Adipocyte (in vitro differentiated cells): ENCODE measurements around the gene TXNDC15.

ENCODE experiments used
- DNase-seq: peaks from one replicate; pipeline ENCODE4 v3.0.0-alpha.2; 2015; ENCODE audit warnings: low read depth
- H3K27me3 ChIP-seq: replicated peaks from 2 replicates; pipeline ENCODE4 v1.7.0; 2013; ENCODE audit warnings: mild to moderate bottlenecking, low read length, moderate library complexity; ENCODE audit not compliant: control insufficient read depth, insufficient read depth
- H3K36me3 ChIP-seq: 2 replicates; pipeline ENCODE4 v1.7.0; 2013; ENCODE audit warnings: low read length, mild to moderate bottlenecking, moderate library complexity; ENCODE audit not compliant: control insufficient read depth, insufficient read depth, severe bottlenecking
- H3K4me1 ChIP-seq: 2 replicates; pipeline ENCODE4 v1.7.0; 2013; ENCODE audit warnings: mild to moderate bottlenecking, low read length, moderate library complexity; ENCODE audit not compliant: control insufficient read depth, insufficient read depth
- H3K4me3 ChIP-seq: 2 replicates; pipeline ENCODE4 v1.7.0; 2013; ENCODE audit warnings: mild to moderate bottlenecking, low read length, moderate library complexity
- H3K9ac ChIP-seq: 2 replicates; pipeline ENCODE4 v1.7.0; 2013; ENCODE audit warnings: mild to moderate bottlenecking, low read length, moderate library complexity
- H3K9me3 ChIP-seq: 2 replicates; pipeline ENCODE4 v1.7.0; 2013; ENCODE audit warnings: mild to moderate bottlenecking, low read length, moderate library complexity; ENCODE audit not compliant: control insufficient read depth

TXNDC15 gene

GRCh38 chr5:134934202-134934601 is 60.0 kb downstream of the TXNDC15 start:
- Histone ChIP-seq H3K9ac (no peak overlapping the region), H3K9me3 (no peaks in the 10 kb centered on the region), H3K36me3 (peaks cover 15% of the 10 kb centered on the region), H3K4me1 (peaks cover 6% of the 10 kb centered on the region), H3K27me3 (no peaks in the 10 kb centered on the region), H3K4me3 (no peak overlapping the region)
- no peak for DNase-seq

GRCh38 chr5:134935711-134936602 is 61.8 kb downstream of the TXNDC15 start:
- peaks cover 15% of the 10 kb centered on the region for H3K36me3 ChIP-seq
- H3K4me3 ChIP-seq, result no peak overlapping the region
- no peaks in the 10 kb centered on the region for H3K9me3 ChIP-seq
- peaks cover 6% of the 10 kb centered on the region for H3K4me1 ChIP-seq
- DNase-seq, result no peak
- H3K9ac ChIP-seq, result no peak overlapping the region
- no peaks in the 10 kb centered on the region for H3K27me3 ChIP-seq

- Histone ChIP-seq H3K36me3 (peaks cover 15% of the 10 kb centered on the region), H3K27me3 (no peaks in the 10 kb centered on the region)
- peak; percentile 36 for DNase-seq
Observed at GRCh38 chr5:134937526-134937925, 63.4 kb downstream of the TXNDC15 start.

GRCh38 chr5:134938030-134938429 is 63.9 kb downstream of the TXNDC15 start:
- Histone ChIP-seq H3K9me3 (no peaks in the 10 kb centered on the region), H3K9ac (no peak overlapping the region), H3K4me3 (no peak overlapping the region), H3K4me1 (peaks cover 6% of the 10 kb centered on the region), H3K27me3 (no peaks in the 10 kb centered on the region), H3K36me3 (peaks cover 15% of the 10 kb centered on the region)
- DNase-seq, result no peak

More at GRCh38 chr5:134937526-134937925, 63.4 kb downstream of the TXNDC15 start:
- Histone ChIP-seq H3K9me3 (no peaks in the 10 kb centered on the region), H3K9ac (no peak overlapping the region), H3K4me1 (peaks cover 6% of the 10 kb centered on the region), H3K4me3 (no peak overlapping the region)

GRCh38 chr5:134939500-134939899 is 65.3 kb downstream of the TXNDC15 start:
- Histone ChIP-seq H3K27me3 (no peaks in the 10 kb centered on the region), H3K4me1 (peaks cover 6% of the 10 kb centered on the region), H3K9me3 (no peaks in the 10 kb centered on the region), H3K9ac (no peak overlapping the region), H3K4me3 (no peak overlapping the region), H3K36me3 (peaks cover 10% of the 10 kb centered on the region)
- DNase-seq, result no peak

- H3K4me3 ChIP-seq, result no peak overlapping the region
- H3K36me3 ChIP-seq, result no peaks in the 10 kb centered on the region
- no peak overlapping the region for H3K9ac ChIP-seq
- no peak for DNase-seq
- no peaks in the 10 kb centered on the region for H3K4me1 ChIP-seq
- no peaks in the 10 kb centered on the region for H3K9me3 ChIP-seq
- no peaks in the 10 kb centered on the region for H3K27me3 ChIP-seq
Observed at GRCh38 chr5:134943547-134943946, 69.4 kb downstream of the TXNDC15 start.

GRCh38 chr5:134944630-134945029 is 70.5 kb downstream of the TXNDC15 start:
- H3K4me1 ChIP-seq, result peaks cover 10% of the 10 kb centered on the region
- no peaks in the 10 kb centered on the region for H3K36me3 ChIP-seq
- H3K27me3 ChIP-seq, result no peaks in the 10 kb centered on the region
- peak; percentile 73 for DNase-seq
- no peak overlapping the region for H3K9ac ChIP-seq
- no peak overlapping the region for H3K4me3 ChIP-seq
- no peaks in the 10 kb centered on the region for H3K9me3 ChIP-seq

GRCh38 chr5:134945041-134945440 is 70.9 kb downstream of the TXNDC15 start:
- Histone ChIP-seq H3K9ac (no peak overlapping the region), H3K4me3 (no peak overlapping the region), H3K9me3 (no peaks in the 10 kb centered on the region)

GRCh38 chr5:134948911-134949310 is 74.7 kb downstream of the TXNDC15 start:
- peaks cover 10% of the 10 kb centered on the region for H3K4me1 ChIP-seq
- no peaks in the 10 kb centered on the region for H3K27me3 ChIP-seq
- H3K36me3 ChIP-seq, result no peaks in the 10 kb centered on the region
- H3K9me3 ChIP-seq, result no peaks in the 10 kb centered on the region
- no peak overlapping the region for H3K9ac ChIP-seq
- no peak overlapping the region for H3K4me3 ChIP-seq
- no peak for DNase-seq

More at GRCh38 chr5:134945041-134945440, 70.9 kb downstream of the TXNDC15 start:
- H3K4me1 ChIP-seq, result peaks cover 10% of the 10 kb centered on the region
- peak; percentile 66 for DNase-seq
- H3K36me3 ChIP-seq, result no peaks in the 10 kb centered on the region
- H3K27me3 ChIP-seq, result no peaks in the 10 kb centered on the region

GRCh38 chr5:134949316-134949715 is 75.1 kb downstream of the TXNDC15 start:
- peaks cover 4% of the 10 kb centered on the region for H3K9me3 ChIP-seq

More at GRCh38 chr5:134949316-134949715, 75.1 kb downstream of the TXNDC15 start:
- no peaks in the 10 kb centered on the region for H3K36me3 ChIP-seq
- H3K4me3 ChIP-seq, result no peak overlapping the region
- H3K9ac ChIP-seq, result no peak overlapping the region
- peaks cover 10% of the 10 kb centered on the region for H3K4me1 ChIP-seq
- no peaks in the 10 kb centered on the region for H3K27me3 ChIP-seq
- no peak for DNase-seq
